K562 (cell line): Measurements from ENCODE around the gene ZNRD2. TPM values are rescaled to one million over a fixed set of nuclear protein-coding genes. Genes with fewer than 3 reads are reported as not detected.
"Not testable (repeated sequence)": the region's sequence is repeated elsewhere in the genome, so short reads cannot be mapped to it uniquely, and the experiment has no call there.

Source experiments
- ATAC-seq: fragments of 200-7000 bp; cut with Tn5 transposase; 3 replicates; pipeline ENCODE4 v1.9.1; 2020; ENCODE audit warnings: moderate library complexity
- BruUV-seq: library from RNA; stranded (reverse); fragments of 400-500 nt; replicated peaks from 2 replicates; lab custom pipeline; 2021; lab: Mats Ljungman, UMichigan
- CTCF ChIA-PET: fragments of 300-600 bp; formaldehyde crosslinking; extraction: SDS; loops from one replicate; lab custom pipeline; 2021; ENCODE audit warnings: low intra/inter-chr PET ratio; lab: Yijun Ruan, JAX
- POLR2A ChIA-PET: fragments of 300-600, 350-650 bp; sonication (Branson Sonifier 250); formaldehyde crosslinking; extraction: SDS; loops from one replicate; lab custom pipeline; 2021; ENCODE audit warnings: antibody characterized with exemption, inconsistent platforms; lab: Yijun Ruan, JAX
- DNase-seq, 4 experiments: peaks; one replicate each; pipeline versions ENCODE4 v3.0.0 to v3.0.0-alpha.2; 2011 to 2018; ENCODE audit warnings: low spot score in 3 of 4, mixed read lengths in 3 of 4; ENCODE audit errors: extremely low read depth in 1 of 4
- FAIRE-seq: peaks from 2 replicates; lab custom pipeline; 2011; peaks lifted over from hg19 to GRCh38; lab: Jason Lieb, UNC
- H2AFZ ChIP-seq: 2 replicates; pipeline ENCODE4 v1.6.0; 2011; ENCODE audit warnings: low read depth, low read length, control low read depth, inconsistent platforms
- H3K27ac ChIP-seq: fragments of 200-600 bp; 3 replicates; pipeline ENCODE4 v1.8.0; 2011; ENCODE audit warnings: low read depth, mild to moderate bottlenecking, control low read depth, inconsistent platforms, low read length, moderate library complexity, mixed read lengths; ENCODE audit errors: extremely low read depth
- H3K27me3 ChIP-seq, 2 experiments: fragments of 300-600 bp in 1 of 2; 2 replicates in 1 of 2; 3 replicates in 1 of 2; pipeline versions ENCODE4 v1.6.0 to v1.8.0; 2011; ENCODE audit warnings: inconsistent platforms in 2 of 2, low read length in 2 of 2, mild to moderate bottlenecking in 1 of 2, mixed read lengths in 1 of 2, moderate library complexity in 1 of 2; ENCODE audit not compliant: control insufficient read depth in 2 of 2, insufficient read depth in 2 of 2
- H3K36me3 ChIP-seq: fragments of 300-600 bp; 3 replicates; pipeline ENCODE4 v1.8.0; 2011; ENCODE audit warnings: mild to moderate bottlenecking, low read length, inconsistent platforms; ENCODE audit not compliant: control insufficient read depth, insufficient read depth
- H3K4me1 ChIP-seq, 2 experiments: fragments of 200-600 bp in 1 of 2; replicated peaks in 1 of 2; 2 replicates in 1 of 2; 3 replicates in 1 of 2; pipeline versions ENCODE4 v1.5.1 to v1.8.0; 2011; ENCODE audit warnings: inconsistent platforms in 2 of 2, low read length in 2 of 2, mild to moderate bottlenecking in 1 of 2, mixed read lengths in 1 of 2, moderate library complexity in 1 of 2; ENCODE audit not compliant: control insufficient read depth in 2 of 2, insufficient read depth in 2 of 2
- H3K4me2 ChIP-seq: 2 replicates; pipeline ENCODE4 v1.6.1; 2011; ENCODE audit warnings: low read length, control low read depth, inconsistent platforms, mixed read lengths; ENCODE audit not compliant: insufficient read depth
- H3K4me3 ChIP-seq: fragments of 200-600 bp; sonication (generic), shearing (Covaris generic); 2 replicates; pipeline ENCODE4 v1.5.1; 2016; ENCODE audit warnings: control low read depth, inconsistent platforms
- H3K79me2 ChIP-seq: fragments of 200-600 bp; 3 replicates; pipeline ENCODE4 v1.8.0; 2011; ENCODE audit warnings: low read length, inconsistent platforms; ENCODE audit not compliant: control insufficient read depth, insufficient read depth
- H3K9ac ChIP-seq, 2 experiments: 2 replicates each; pipeline versions ENCODE4 v1.6.0 to v1.6.1; 2011; ENCODE audit warnings: low read depth in 2 of 2, low read length in 2 of 2, control low read depth in 1 of 2, inconsistent platforms in 1 of 2, mild to moderate bottlenecking in 1 of 2, mixed read lengths in 1 of 2; ENCODE audit not compliant: insufficient read depth in 1 of 2
- H3K9me1 ChIP-seq: one replicate; pipeline ENCODE4 v1.6.0; 2011; ENCODE audit warnings: inconsistent platforms, mild to moderate bottlenecking, low read length, moderate library complexity; ENCODE audit not compliant: control insufficient read depth, insufficient read depth
- H3K9me3 ChIP-seq: replicated peaks from 2 replicates; pipeline ENCODE4 v1.5.1; 2011; ENCODE audit warnings: low read depth, low read length, inconsistent platforms; ENCODE audit not compliant: control insufficient read depth, insufficient read depth
- H4K20me1 ChIP-seq: replicated peaks from 2 replicates; pipeline ENCODE4 v1.6.1; 2011; ENCODE audit warnings: low read length, inconsistent platforms, mixed read lengths; ENCODE audit not compliant: control insufficient read depth, insufficient read depth
- C11orf30 ChIP-seq: fragments of 450-650 bp; IDR thresholded peaks from 2 replicates; pipeline ENCODE4 v1.6.1; 2016; ENCODE audit warnings: low read depth, mild to moderate bottlenecking
- PBX2 ChIP-seq, 2 experiments: IDR thresholded peaks in 1 of 2; conservative IDR thresholded peaks in 1 of 2; 2 replicates each; pipeline ENCODE4 v1.6.1; 2016; ENCODE audit warnings: low read depth in 2 of 2, mild to moderate bottlenecking in 1 of 2, missing compliant biosample characterization in 1 of 2, missing genetic modification characterization in 1 of 2, moderate library complexity in 1 of 2
- PKNOX1 ChIP-seq: fragments of 450-650 bp; IDR thresholded peaks from 2 replicates; pipeline ENCODE4 v1.6.1; 2016
- RBBP5 ChIP-seq: fragments of 200-600 bp; sonication (generic); IDR thresholded peaks from 2 replicates; pipeline ENCODE4 v1.6.1; 2012; ENCODE audit warnings: borderline replicate concordance, mild to moderate bottlenecking, low read length, control low read depth, inconsistent platforms; ENCODE audit not compliant: insufficient read depth, poor library complexity, severe bottlenecking
- SP1 ChIP-seq: sonication (generic); formaldehyde crosslinking; IDR thresholded peaks from 2 replicates; pipeline ENCODE4 v1.8.1; 2022; ENCODE audit warnings: mild to moderate bottlenecking, missing genetic modification reagents
- ZFX ChIP-seq: sonication (generic); formaldehyde crosslinking; IDR thresholded peaks from 2 replicates; pipeline ENCODE4 v1.8.0; 2022; ENCODE audit warnings: mild to moderate bottlenecking, missing genetic modification reagents, moderate library complexity
- ZNF316 ChIP-seq: fragments of 450-650 bp; IDR thresholded peaks from 2 replicates; pipeline ENCODE4 v1.6.1; 2016
- WGBS: fragments of 100-300 bp; shearing (Covaris generic); methylation state at CpG from one replicate; pipeline ENCODE4 v1.1.6; 2016; ENCODE audit warnings: low coverage, mixed read lengths; ENCODE audit not compliant: insufficient coverage; ENCODE audit errors: missing lambda C conversion rate; 5-methylcytosine and 5-hydroxymethylcytosine counted together
- in situ Hi-C: fragments of 300-500 bp; cut with MboI; formaldehyde crosslinking; loops from 4 replicates; pipeline ENCODE4 v1.15.0; 2018; ENCODE audit warnings: inconsistent platforms, mixed read lengths
- intact Hi-C: fragments of 100-400 bp; cut with micrococcal nuclease; formaldehyde crosslinking; loops from 2 replicates; pipeline ENCODE4 v1.14.2; 2022
- polyA plus RNA-seq, 8 experiments: library from polyadenylated mRNA; depleted of rRNA in 4 of 8; stranded (reverse) in 5 of 8; unstranded in 3 of 8; fragments of >200 nt; fragmentation: Nextera tagmentation in 2 of 8; fragmentation: Illumina TruSeq in 1 of 8; extraction: Ambion mirVana in 2 of 8; extraction: Trizol in 1 of 8; gene quantifications; 2 replicates each; pipeline versions ENCODE4 v1.2.1 to v1.2.3, GENCODE V29; 2011 to 2014; ENCODE audit warnings: inconsistent platforms in 1 of 8, missing spikeins in 1 of 8
- total RNA-seq, 7 experiments: library from RNA; depleted of rRNA in 6 of 7; stranded (reverse); fragments of >200 nt in 6 of 7; fragmentation: Illumina TruSeq in 2 of 7; extraction: Trizol in 2 of 7; gene quantifications; 2 replicates each; pipeline versions ENCODE4 v1.2.1 to v1.2.3, GENCODE V29; 2011 to 2021; ENCODE audit warnings: low replicate concordance in 1 of 7
- TF ChIP-seq, protein P1 (sequence below): fragments of 450-650 bp; formaldehyde crosslinking; IDR thresholded peaks from 2 replicates; pipeline ENCODE4 v1.4.0; 2020; ENCODE audit warnings: mild to moderate bottlenecking, mixed read lengths

ZNRD2 gene
- total and polyA plus RNA-seq, 9 of the 15 experiments (the other 6 are each of a cell fraction or from before 2014, with no cell fraction given): 13.4 to 129 (median 60.4) TPM

DNA sequence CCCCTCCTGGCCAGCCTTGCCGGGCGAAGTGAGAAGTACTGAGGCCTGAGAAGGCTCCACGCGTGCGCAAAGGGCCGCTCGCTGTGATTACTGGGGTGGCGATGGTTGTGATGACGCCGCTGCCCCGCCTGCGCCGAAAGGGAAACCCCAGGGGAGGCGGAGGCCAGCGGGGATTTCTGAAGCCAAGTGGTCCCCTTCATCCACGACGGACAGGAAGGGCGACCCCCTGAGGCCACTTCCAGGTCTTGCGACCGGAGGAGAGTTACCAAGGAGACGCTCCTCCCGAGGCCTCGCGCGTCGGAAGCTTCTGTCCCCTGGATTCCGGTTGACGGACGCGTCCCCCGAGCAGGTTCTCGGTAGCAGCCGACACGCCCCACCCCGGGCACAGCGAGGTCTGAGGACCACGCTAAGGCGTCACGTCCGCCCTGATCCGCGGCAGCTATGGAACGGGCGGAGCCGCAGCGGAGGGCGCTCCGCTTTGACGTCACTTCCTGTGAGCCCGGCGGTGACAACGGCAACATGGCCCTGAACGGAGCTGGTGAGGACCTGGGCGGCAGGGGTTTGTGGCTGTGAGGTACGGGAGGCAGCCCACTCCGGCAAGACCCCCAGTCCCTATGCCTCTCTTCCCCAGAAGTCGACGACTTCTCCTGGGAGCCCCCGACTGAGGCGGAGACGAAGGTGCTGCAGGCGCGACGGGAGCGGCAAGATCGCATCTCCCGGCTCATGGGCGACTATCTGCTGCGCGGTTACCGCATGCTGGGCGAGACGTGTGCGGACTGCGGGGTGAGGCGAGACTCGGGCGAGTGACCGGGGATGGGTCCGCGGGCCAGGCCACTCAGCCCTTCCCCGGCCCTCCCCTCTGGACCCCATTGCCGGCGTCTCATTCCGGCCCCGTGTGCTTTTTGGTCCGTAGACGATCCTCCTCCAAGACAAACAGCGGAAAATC is at the start of gene ZNRD2 (continued):
- TF ChIP-seq, protein P1, sequence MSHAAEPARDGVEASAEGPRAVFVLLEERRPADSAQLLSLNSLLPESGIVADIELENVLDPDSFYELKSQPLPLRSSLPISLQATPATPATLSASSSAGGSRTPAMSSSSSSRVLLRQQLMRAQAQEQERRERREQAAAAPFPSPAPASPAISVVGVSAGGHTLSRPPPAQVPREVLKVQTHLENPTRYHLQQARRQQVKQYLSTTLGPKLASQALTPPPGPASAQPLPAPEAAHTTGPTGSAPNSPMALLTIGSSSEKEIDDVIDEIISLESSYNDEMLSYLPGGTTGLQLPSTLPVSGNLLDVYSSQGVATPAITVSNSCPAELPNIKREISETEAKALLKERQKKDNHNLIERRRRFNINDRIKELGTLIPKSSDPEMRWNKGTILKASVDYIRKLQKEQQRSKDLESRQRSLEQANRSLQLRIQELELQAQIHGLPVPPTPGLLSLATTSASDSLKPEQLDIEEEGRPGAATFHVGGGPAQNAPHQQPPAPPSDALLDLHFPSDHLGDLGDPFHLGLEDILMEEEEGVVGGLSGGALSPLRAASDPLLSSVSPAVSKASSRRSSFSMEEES: no peak
- TF ChIP-seq, all 486 proteins: peak for 159

DNA sequence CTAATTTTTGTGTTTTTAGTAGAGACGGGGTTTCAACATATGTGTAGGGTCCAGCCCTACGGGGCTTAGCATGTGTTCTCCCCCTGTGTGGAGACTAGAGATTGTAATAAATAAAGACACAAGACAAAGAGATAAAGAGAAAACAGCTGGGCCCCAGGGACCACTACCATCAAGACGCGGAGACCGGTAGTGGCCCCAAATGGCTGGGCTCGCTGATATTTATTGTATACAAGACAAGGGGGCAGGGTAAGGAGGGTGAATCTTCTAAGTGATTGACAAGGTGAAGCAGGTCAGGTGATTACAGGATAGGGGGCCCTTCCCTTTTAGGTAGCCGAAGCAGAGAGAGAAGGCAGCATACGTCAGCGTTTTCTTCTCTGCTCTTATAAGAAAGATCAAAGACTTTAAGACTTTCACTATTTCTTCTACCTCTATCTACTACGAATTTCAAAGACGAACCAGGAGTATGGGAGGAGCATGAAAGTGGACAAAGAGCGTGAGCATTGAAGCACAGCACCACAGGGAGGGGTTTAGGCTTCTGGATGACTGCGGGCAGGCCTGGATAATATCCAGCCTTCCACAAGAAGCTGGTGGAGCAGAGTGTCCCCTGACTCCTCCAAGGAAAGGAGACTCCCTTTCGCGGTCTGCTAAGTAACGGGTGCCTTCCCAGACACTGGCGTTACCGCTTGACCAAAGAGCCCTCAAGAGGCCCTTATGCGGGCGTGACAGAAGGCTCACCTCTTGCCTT is 48.3 kb upstream of the ZNRD2 start:
- ATAC-seq; H4K20me1 ChIP-seq; BruUV-seq; H3K27ac ChIP-seq; FAIRE-seq; in situ Hi-C loops; H3K27me3 ChIP-seq; H3K9me3 ChIP-seq; intact Hi-C loops; H3K9me1 ChIP-seq; DNase-seq; H3K4me3 ChIP-seq; CTCF ChIA-PET; TF ChIP-seq PBX2 (CRISPR knock-in tag; IDR thresholded peaks at IDR 0.05; ENCODE audit: low read depth): not testable (repeated sequence)
- 28% methylated on average over 17 of the region's 20 CpGs for WGBS
- POLR2A ChIA-PET: interaction anchor here (1.2 to 1.8 kb wide), 2 partner anchors 20 to 98 kb away, joined by 3 to 12 read pairs; partner anchors contain the start of gene NEAT1
- H3K4me2 ChIP-seq: peak overlapping the region; percentile 55
- peaks cover 38 to 40% of the 10 kb centered on the region in 2 experiments for H3K4me1 ChIP-seq
- peaks cover 10% of the 10 kb centered on the region; the same call in 2 of the 3 replicates for H3K36me3 ChIP-seq
- H3K9ac ChIP-seq: peak overlapping the region; percentile 20 to 59; a peak in 2 of 4 replicates
- TF ChIP-seq C11orf30: peak; percentile 59
- peak; percentile 76 for TF ChIP-seq ZNF316
- peak; percentile 21 for TF ChIP-seq RBBP5
- TF ChIP-seq PBX2 (tag; conservative IDR thresholded peaks at IDR 0.05; ENCODE audit: low read depth): peak; percentile 33; the same call in 1 of the 2 replicates
- 0 out of 2 replicates have a peak, but pooled peaks have one; percentile 18 for TF ChIP-seq SP1 (CRISPR knock-in tag)
- TF ChIP-seq PKNOX1: peak; percentile 79
- 0 out of 2 replicates have a peak, but pooled peaks have one; percentile 41 for TF ChIP-seq ZFX (CRISPR knock-in tag)
- H3K79me2 ChIP-seq: peaks cover 23% of the 10 kb centered on the region
- H2AFZ ChIP-seq: peak overlapping the region; percentile 84
